ENCODE data around the gene LZIC. TPM values are rescaled to one million over a fixed set of nuclear protein-coding genes. Genes with fewer than 3 reads are reported as not detected.

LZIC gene
- total and polyA plus RNA-seq, 2 of the 13 experiments (the other 11 are each of a cell fraction or from before 2014, with no cell fraction given), result 25.2 to 71.8 TPM

DNA sequence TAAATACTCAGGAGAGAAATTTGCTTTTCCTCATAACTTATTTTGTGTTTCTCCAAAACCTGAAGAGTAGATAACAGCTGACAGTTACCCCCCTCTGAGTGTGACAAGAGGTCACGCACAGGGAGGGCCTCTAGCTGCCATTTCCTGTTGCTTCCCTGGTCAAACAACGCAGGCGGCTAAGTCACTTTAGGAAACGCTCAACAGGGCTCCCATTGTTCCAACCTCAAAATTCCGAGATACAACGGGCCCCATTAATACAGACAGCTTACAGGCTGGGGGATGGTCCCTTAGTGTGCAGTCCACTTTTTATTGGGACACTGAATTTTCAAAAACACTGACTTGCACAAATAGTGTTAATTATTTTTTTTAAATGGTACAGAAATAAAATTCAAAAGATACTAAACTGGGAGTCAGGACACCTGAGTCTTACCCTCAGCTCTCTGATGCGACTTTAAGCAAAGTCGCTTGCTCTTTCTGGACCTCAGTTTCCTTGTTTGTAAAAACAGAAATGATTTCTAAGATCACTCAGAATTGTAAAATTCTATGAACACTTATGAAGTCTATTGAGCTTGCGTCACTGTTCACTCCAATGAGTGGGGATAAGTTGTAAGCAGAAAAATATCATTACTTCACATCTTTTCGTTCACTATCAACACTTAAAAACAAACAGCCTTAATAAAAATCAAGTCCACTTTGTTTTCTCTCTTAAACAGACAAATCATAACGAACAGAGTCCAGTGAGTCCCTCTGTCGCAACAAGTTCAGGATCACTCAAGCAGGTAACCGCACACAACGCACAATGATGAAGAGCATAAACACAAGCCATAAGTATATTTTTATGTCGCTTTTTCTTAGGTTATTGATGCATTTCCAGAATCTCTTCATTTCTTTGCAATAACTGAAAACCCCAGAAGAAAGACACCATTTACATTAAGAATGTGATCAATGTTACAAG, 13.5 kb downstream of the LZIC start (continued):
- TF ChIP-seq TGIF2 (CRISPR knock-in tag; IDR thresholded peaks at IDR 0.05) (peak; percentile 74; the same call in 1 of the 2 replicates), BCL6 (CRISPR knock-in tag; IDR thresholded peaks at IDR 0.05) (peak; percentile 96), RFX5 (IDR thresholded peaks at IDR 0.05; ENCODE audit: low read depth, low read length) (no peak), ZBTB3 (CRISPR knock-in tag; IDR thresholded peaks at IDR 0.05; ENCODE audit: borderline replicate concordance, low read depth) (no peak), KAT2B (IDR thresholded peaks at IDR 0.05; ENCODE audit: borderline replicate concordance, low read depth, low read length) (no peak), SNAPC2 (CRISPR knock-in tag; IDR thresholded peaks at IDR 0.05) (no peak), ZNF430 (CRISPR knock-in tag; IDR thresholded peaks at IDR 0.05) (peak; percentile 58; the same call in 1 of the 2 replicates), ZSCAN29 (CRISPR knock-in tag; conservative IDR thresholded peaks at IDR 0.05) (peak; percentile 49; the same call in 1 of the 2 replicates), ZNF841 (CRISPR knock-in tag; IDR thresholded peaks at IDR 0.05; ENCODE audit: borderline replicate concordance) (no peak), ZNF160 (CRISPR knock-in tag; IDR thresholded peaks at IDR 0.05) (no peak), KLF6 (CRISPR knock-in tag; IDR thresholded peaks at IDR 0.05) (no peak), FOXC1 (CRISPR knock-in tag; IDR thresholded peaks at IDR 0.05; ENCODE audit: borderline replicate concordance) (no peak), HNF4A (CRISPR knock-in tag; IDR thresholded peaks at IDR 0.05) (peak; percentile 82), AGO1 (IDR thresholded peaks at IDR 0.05; ENCODE audit: low read depth, low read length, poor library complexity, severe bottlenecking) (no peak)
- TF ChIP-seq, protein P1, sequence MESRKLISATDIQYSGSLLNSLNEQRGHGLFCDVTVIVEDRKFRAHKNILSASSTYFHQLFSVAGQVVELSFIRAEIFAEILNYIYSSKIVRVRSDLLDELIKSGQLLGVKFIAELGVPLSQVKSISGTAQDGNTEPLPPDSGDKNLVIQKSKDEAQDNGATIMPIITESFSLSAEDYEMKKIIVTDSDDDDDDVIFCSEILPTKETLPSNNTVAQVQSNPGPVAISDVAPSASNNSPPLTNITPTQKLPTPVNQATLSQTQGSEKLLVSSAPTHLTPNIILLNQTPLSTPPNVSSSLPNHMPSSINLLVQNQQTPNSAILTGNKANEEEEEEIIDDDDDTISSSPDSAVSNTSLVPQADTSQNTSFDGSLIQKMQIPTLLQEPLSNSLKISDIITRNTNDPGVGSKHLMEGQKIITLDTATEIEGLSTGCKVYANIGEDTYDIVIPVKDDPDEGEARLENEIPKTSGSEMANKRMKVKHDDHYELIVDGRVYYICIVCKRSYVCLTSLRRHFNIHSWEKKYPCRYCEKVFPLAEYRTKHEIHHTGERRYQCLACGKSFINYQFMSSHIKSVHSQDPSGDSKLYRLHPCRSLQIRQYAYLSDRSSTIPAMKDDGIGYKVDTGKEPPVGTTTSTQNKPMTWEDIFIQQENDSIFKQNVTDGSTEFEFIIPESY (CRISPR knock-in tag; IDR thresholded peaks at IDR 0.05), result peak; percentile 49; the same call in 1 of the 2 replicates
- TF ChIP-seq, protein P2, sequence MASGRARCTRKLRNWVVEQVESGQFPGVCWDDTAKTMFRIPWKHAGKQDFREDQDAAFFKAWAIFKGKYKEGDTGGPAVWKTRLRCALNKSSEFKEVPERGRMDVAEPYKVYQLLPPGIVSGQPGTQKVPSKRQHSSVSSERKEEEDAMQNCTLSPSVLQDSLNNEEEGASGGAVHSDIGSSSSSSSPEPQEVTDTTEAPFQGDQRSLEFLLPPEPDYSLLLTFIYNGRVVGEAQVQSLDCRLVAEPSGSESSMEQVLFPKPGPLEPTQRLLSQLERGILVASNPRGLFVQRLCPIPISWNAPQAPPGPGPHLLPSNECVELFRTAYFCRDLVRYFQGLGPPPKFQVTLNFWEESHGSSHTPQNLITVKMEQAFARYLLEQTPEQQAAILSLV (CRISPR knock-in tag; IDR thresholded peaks at IDR 0.05; ENCODE audit: borderline replicate concordance), result no peak
- TF ChIP-seq, protein P3, sequence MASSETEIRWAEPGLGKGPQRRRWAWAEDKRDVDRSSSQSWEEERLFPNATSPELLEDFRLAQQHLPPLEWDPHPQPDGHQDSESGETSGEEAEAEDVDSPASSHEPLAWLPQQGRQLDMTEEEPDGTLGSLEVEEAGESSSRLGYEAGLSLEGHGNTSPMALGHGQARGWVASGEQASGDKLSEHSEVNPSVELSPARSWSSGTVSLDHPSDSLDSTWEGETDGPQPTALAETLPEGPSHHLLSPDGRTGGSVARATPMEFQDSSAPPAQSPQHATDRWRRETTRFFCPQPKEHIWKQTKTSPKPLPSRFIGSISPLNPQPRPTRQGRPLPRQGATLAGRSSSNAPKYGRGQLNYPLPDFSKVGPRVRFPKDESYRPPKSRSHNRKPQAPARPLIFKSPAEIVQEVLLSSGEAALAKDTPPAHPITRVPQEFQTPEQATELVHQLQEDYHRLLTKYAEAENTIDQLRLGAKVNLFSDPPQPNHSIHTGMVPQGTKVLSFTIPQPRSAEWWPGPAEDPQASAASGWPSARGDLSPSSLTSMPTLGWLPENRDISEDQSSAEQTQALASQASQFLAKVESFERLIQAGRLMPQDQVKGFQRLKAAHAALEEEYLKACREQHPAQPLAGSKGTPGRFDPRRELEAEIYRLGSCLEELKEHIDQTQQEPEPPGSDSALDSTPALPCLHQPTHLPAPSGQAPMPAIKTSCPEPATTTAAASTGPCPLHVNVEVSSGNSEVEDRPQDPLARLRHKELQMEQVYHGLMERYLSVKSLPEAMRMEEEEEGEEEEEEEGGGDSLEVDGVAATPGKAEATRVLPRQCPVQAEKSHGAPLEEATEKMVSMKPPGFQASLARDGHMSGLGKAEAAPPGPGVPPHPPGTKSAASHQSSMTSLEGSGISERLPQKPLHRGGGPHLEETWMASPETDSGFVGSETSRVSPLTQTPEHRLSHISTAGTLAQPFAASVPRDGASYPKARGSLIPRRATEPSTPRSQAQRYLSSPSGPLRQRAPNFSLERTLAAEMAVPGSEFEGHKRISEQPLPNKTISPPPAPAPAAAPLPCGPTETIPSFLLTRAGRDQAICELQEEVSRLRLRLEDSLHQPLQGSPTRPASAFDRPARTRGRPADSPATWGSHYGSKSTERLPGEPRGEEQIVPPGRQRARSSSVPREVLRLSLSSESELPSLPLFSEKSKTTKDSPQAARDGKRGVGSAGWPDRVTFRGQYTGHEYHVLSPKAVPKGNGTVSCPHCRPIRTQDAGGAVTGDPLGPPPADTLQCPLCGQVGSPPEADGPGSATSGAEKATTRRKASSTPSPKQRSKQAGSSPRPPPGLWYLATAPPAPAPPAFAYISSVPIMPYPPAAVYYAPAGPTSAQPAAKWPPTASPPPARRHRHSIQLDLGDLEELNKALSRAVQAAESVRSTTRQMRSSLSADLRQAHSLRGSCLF (CRISPR knock-in tag; IDR thresholded peaks at IDR 0.05; ENCODE audit: borderline replicate concordance), result no peak
- TF ChIP-seq, protein P4, sequence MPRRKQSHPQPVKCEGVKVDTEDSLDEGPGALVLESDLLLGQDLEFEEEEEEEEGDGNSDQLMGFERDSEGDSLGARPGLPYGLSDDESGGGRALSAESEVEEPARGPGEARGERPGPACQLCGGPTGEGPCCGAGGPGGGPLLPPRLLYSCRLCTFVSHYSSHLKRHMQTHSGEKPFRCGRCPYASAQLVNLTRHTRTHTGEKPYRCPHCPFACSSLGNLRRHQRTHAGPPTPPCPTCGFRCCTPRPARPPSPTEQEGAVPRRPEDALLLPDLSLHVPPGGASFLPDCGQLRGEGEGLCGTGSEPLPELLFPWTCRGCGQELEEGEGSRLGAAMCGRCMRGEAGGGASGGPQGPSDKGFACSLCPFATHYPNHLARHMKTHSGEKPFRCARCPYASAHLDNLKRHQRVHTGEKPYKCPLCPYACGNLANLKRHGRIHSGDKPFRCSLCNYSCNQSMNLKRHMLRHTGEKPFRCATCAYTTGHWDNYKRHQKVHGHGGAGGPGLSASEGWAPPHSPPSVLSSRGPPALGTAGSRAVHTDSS (CRISPR knock-in tag; conservative IDR thresholded peaks at IDR 0.05), result no peak
